Middle frontal gyrus (tissue), 1 donor: ENCODE measurements around the gene RPL29.

Experiments used
- DNase-seq: peaks from one replicate; pipeline ENCODE4 v3.0.0-alpha.2; 2015; ENCODE audit warnings: low spot score; ENCODE audit errors: extremely low spot score

Gene RPL29

DNA sequence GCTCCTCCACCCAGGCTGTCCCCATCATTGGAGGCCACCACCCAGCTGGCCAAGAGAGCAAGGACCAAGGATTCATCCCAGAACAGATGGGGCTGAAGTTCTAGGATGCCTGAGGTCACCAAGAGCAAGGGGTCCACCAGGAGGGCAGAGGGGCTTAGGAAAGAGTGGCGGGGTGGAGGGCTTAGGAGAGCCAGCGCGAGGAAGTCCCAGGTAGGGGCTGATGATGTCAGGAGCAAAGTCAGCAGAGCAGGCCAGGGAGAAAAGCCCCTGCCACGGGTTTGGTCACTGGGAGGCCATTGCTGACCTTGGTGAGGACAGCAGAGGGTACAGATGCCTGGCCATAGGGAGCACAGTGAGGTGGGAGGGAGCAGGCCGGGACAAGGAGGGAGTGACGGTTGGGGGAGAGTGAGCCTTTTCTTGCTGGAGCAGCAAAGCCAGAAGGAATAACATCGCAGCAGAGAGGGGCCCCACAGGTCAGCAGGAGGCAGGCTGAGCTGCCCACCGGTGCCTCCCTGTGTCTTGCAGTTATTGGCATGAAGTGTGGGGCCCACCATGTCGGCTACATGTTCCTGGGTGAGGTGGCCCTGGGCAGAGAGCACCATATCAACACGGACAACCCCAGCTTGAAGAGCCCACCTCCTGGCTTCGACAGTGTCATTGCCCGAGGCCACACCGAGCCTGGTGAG, 48.3 kb downstream of the RPL29 start:
- no peak for DNase-seq

DNA sequence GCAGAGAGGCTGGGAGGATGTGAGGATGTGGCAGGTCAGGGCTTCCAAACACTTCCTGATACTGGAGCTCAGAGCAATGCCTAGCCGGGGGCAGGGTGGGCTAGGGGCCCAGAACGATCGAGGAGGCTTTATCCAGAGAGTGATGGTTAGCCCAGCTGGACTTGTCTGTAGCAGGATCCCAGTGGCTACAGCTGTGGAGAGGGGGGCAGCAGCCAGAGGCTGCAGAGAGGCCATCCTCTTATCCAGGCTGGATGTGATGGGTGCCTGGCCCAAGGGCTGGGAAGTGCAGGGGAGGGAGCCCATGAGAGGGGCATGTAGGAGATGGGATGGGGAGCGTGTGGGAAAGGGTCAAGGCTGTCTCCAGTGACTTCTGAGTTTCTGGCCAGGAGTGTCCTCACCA, 48.9 kb downstream of the RPL29 start:
- DNase-seq: no peak

DNA sequence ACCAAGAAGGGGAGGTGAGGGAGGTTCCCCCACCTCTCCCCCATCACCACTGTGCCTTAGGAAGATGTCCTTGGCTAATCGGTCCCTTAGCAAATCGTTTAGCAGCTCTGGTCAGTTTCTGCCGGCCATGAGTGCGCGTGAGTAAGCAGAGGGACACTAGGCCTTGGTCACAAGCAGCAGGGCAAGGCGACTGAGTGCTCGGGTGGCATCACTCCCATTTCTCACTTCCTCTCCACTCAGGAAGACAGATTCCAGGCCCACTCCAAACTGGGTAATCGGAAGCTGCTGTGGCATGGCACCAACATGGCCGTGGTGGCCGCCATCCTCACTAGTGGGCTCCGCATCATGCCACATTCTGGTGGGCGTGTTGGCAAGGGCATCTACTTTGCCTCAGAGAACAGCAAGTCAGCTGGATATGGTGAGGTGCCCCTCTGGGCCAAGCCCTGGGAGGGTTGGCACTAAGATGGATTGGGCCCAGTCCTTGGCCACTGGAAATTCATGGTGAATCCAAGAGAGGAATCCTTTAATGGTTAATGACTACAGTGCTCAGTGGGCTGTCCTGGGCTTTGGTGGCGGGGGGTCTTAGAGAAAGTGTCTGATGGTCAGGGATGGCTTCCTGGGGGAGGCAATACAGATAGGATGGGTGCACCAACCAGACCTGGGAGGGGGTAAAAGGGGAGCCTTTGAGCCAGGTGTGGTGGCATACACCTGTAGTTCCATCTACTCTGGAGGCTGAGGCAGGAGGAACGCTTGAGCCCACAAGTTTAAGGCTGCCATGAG, 49.6 kb downstream of the RPL29 start:
- DNase-seq: no peak

DNA sequence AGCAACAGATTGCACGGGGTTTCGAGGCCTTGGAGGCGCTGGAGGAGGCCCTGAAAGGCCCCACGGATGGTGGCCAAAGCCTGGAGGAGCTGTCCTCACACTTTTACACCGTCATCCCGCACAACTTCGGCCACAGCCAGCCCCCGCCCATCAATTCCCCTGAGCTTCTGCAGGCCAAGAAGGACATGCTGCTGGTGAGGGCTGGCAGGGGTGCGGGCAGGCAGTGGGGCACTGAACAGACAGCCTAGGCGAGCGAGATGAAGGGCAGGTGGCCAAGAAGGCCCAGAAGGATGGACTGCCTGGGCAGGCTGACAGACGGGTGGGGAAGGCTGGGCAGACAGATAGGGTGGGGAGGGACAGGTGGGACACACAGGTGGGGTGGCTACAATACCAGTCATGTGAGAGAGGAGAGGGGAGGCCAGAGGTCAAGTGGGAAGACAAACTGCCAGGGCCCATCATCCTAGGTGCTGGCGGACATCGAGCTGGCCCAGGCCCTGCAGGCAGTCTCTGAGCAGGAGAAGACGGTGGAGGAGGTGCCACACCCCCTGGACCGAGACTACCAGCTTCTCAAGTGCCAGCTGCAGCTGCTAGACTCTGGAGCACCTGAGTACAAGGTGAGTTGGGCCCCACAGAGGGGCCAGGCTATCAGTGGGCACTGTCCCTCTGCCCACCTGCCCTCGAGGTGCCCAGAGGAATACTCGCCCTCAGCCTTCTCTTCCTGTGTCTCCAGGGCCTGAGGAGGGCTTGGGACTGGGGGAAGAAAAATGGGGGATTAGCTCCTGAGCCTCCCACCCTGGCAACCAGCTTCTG, 50.5 kb downstream of the RPL29 start:
- no peak for DNase-seq

DNA sequence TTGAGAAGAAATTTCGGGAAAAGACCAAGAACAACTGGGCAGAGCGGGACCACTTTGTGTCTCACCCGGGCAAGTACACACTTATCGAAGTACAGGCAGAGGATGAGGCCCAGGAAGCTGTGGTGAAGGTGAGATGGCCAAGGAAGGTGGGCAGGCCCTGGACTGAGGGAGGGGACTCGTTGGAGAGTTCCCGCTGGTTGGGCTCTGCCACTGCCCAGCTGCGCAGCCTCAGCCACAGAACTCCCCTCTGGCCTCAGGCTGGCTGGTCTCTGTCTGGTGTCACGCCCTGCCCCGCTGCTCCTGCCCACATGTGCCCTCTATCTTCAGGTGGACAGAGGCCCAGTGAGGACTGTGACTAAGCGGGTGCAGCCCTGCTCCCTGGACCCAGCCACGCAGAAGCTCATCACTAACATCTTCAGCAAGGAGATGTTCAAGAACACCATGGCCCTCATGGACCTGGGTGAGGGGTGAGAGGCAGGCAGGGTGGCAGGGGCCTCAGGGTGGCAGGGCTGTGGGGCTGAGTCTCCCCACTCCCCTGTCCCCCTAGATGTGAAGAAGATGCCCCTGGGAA, 51.2 kb downstream of the RPL29 start:
- no peak for DNase-seq
